ENCODE measurements around the gene SYNRG.

The SYNRG gene

GRCh38 chr17:37470181-37470580 is 139.0 kb downstream of the SYNRG start:
- no peak for DNase-seq

GRCh38 chr17:37466471-37466870 is 142.7 kb downstream of the SYNRG start:
- DNase-seq: no peak

- DNase-seq: no peak
Measured at GRCh38 chr17:37465069-37465616, 144.1 kb downstream of the SYNRG start.

All from inflammatory macrophage treated with lipopolysaccharide for 1 hour (primary cell).